Left ventricle myocardium inferior (tissue), 1 donor: ENCODE data around the gene ADNP. TPM values are rescaled to one million over a fixed set of nuclear protein-coding genes. Genes with fewer than 3 reads are reported as not detected.

ENCODE experiments used
- DNase-seq: peaks from one replicate; pipeline ENCODE4 v3.0.0-alpha.2; 2020
- H3K27ac ChIP-seq: fragments of 200-600 bp; replicated peaks from 2 replicates; pipeline ENCODE4 v1.8.0; 2021
- H3K27me3 ChIP-seq: fragments of 200-600 bp; 2 replicates; pipeline ENCODE4 v1.8.0; 2021; ENCODE audit warnings: low read depth
- H3K36me3 ChIP-seq: fragments of 200-600 bp; 2 replicates; pipeline ENCODE4 v1.8.0; 2021
- H3K4me1 ChIP-seq: fragments of 200-600 bp; 2 replicates; pipeline ENCODE4 v1.8.0; 2021
- H3K4me3 ChIP-seq: fragments of 200-600 bp; 2 replicates; pipeline ENCODE4 v1.8.0; 2021; ENCODE audit warnings: mild to moderate bottlenecking, moderate library complexity
- H3K9me3 ChIP-seq: fragments of 200-600 bp; replicated peaks from 2 replicates; pipeline ENCODE4 v1.8.0; 2021
- CTCF ChIP-seq: fragments of 200-600 bp; IDR thresholded peaks from 2 replicates; pipeline ENCODE4 v1.8.0; 2021; ENCODE audit warnings: antibody characterized with exemption, mild to moderate bottlenecking, borderline replicate concordance
- intact Hi-C: fragments of 100-400 bp; cut with micrococcal nuclease; formaldehyde crosslinking; loops from one replicate; pipeline ENCODE4 v1.11.0; 2022
- total RNA-seq: library from RNA; stranded (reverse); fragmentation: NEBNext Ultra II Directional; extraction: Animal tissue kit (Norgen Biotek cat#: 25700); gene quantifications from one replicate; pipeline ENCODE4 v1.2.1, GENCODE V29; 2021
- donor health status: DM: no; HTN: yes; CAD: no; lungs with severe emphysema.

ADNP gene
- total RNA-seq, 1 donor from 2014 or later, result 27.3 TPM

- H3K4me1 ChIP-seq, result peaks cover 17% of the 10 kb centered on the region
- H3K4me3 ChIP-seq, result no peak overlapping the region
- intact Hi-C loops, result no loop called here
- TF ChIP-seq CTCF, result no peak
- peaks cover 95% of the 10 kb centered on the region for H3K36me3 ChIP-seq
- no peaks in the 10 kb centered on the region for H3K27me3 ChIP-seq
- H3K27ac ChIP-seq, result no peak overlapping the region
- no peaks in the 10 kb centered on the region for H3K9me3 ChIP-seq
- no peak for DNase-seq
Observed at GRCh38 chr20:50948132-50948785, 17.0 kb upstream of the ADNP start.

- no peak for DNase-seq
- H3K4me1 ChIP-seq, result peaks cover 2% of the 10 kb centered on the region
- no peaks in the 10 kb centered on the region for H3K9me3 ChIP-seq
- H3K36me3 ChIP-seq, result peaks cover 96% of the 10 kb centered on the region
- intact Hi-C loops, result no loop called here
- no peak overlapping the region for H3K27ac ChIP-seq
- no peak overlapping the region for H3K4me3 ChIP-seq
- H3K27me3 ChIP-seq, result no peaks in the 10 kb centered on the region
- TF ChIP-seq CTCF, result no peak
Observed at GRCh38 chr20:50943069-50943468, 11.8 kb upstream of the ADNP start.

- Histone ChIP-seq H3K36me3 (peaks cover 51% of the 10 kb centered on the region), H3K4me3 (no peak overlapping the region), H3K4me1 (peaks cover 34% of the 10 kb centered on the region), H3K9me3 (no peaks in the 10 kb centered on the region), H3K27me3 (no peaks in the 10 kb centered on the region), H3K27ac (no peak overlapping the region)
- intact Hi-C loops, result no loop called here
- no peak for TF ChIP-seq CTCF
- DNase-seq, result no peak
Observed at GRCh38 chr20:50933589-50933988, 2.4 kb upstream of the ADNP start.

GRCh38 chr20:50932691-50933280 is 1.5 kb upstream of the ADNP start:
- no peak for TF ChIP-seq CTCF
- H3K27me3 ChIP-seq, result no peaks in the 10 kb centered on the region
- no peaks in the 10 kb centered on the region for H3K9me3 ChIP-seq
- H3K4me1 ChIP-seq, result peaks cover 42% of the 10 kb centered on the region
- DNase-seq, result no peak
- H3K4me3 ChIP-seq, result no peak overlapping the region
- H3K36me3 ChIP-seq, result peaks cover 47% of the 10 kb centered on the region
- peak overlapping the region; percentile 99 for H3K27ac ChIP-seq
- intact Hi-C loops, result no loop called here

GRCh38 chr20:50932016-50932485 is 814 bp upstream of the ADNP start:
- no peak for TF ChIP-seq CTCF
- H3K4me1 ChIP-seq, result peaks cover 49% of the 10 kb centered on the region
- intact Hi-C loops, result no loop called here
- H3K36me3 ChIP-seq, result peaks cover 39% of the 10 kb centered on the region
- no peaks in the 10 kb centered on the region for H3K9me3 ChIP-seq
- peak overlapping the region; percentile 81 for H3K4me3 ChIP-seq
- peak overlapping the region; percentile 99 for H3K27ac ChIP-seq
- no peaks in the 10 kb centered on the region for H3K27me3 ChIP-seq
- no peak for DNase-seq
